ENCODE measurements around the gene TNFRSF8. TPM values are rescaled to one million over a fixed set of nuclear protein-coding genes. Genes with fewer than 3 reads are reported as not detected.

Gene TNFRSF8
- total and polyA plus RNA-seq, 9 of the 15 experiments (the other 6 are each of a cell fraction or from before 2014, with no cell fraction given): 3.5 to 38.4 (median 17.1) TPM

GRCh38 chr1:12166834-12167492 lies 103.9 kb downstream of the TNFRSF8 start, which contains the start of gene TNFRSF1B (continued):
- peak; percentile 90 for TF ChIP-seq RBBP5 (IDR thresholded peaks at IDR 0.05; ENCODE audit: borderline replicate concordance, insufficient read depth, low read length, poor library complexity, severe bottlenecking)
- no peak for TF ChIP-seq SPI1 (IDR thresholded peaks at IDR 0.05; ENCODE audit: borderline replicate concordance, low read depth, low read length)
- peak; percentile 42 for TF ChIP-seq PCBP1 (IDR thresholded peaks at IDR 0.05; ENCODE audit: low read depth, low read length, poor library complexity, severe bottlenecking)
- no peak for TF ChIP-seq ZNF23 (CRISPR knock-in tag; IDR thresholded peaks at IDR 0.05)
- no peak for TF ChIP-seq ZZZ3 (IDR thresholded peaks at IDR 0.05)
- TF ChIP-seq SIN3A (IDR thresholded peaks at IDR 0.05; ENCODE audit: borderline replicate concordance in 2 of 2, control insufficient read depth in 1 of 2, low read depth in 2 of 2, low read length in 2 of 2): peak; percentile 34 to 55; a peak in 2 of 4 replicates
- no peak for TF ChIP-seq THRA (IDR thresholded peaks at IDR 0.05)
- no peak for TF ChIP-seq PBX2 (CRISPR knock-in tag; IDR thresholded peaks at IDR 0.05; ENCODE audit: low read depth)
- no peak for TF ChIP-seq PBX2 (tag; conservative IDR thresholded peaks at IDR 0.05; ENCODE audit: low read depth)
- TF ChIP-seq KDM4B (IDR thresholded peaks at IDR 0.05; ENCODE audit: borderline replicate concordance in 2 of 2, low read depth in 1 of 2): no peak
- TF ChIP-seq ZNF217 (CRISPR knock-in tag; IDR thresholded peaks at IDR 0.05): no peak
- no peak for TF ChIP-seq NCOA1 (IDR thresholded peaks at IDR 0.05; ENCODE audit: low read depth)
- no peak for TF ChIP-seq ZBTB40 (IDR thresholded peaks at IDR 0.05)
- TF ChIP-seq ZBTB40 (CRISPR knock-in tag; IDR thresholded peaks at IDR 0.05): no peak
